K562 (cell line): Measurements from ENCODE around the gene SEC24C. TPM values are rescaled to one million over a fixed set of nuclear protein-coding genes. Genes with fewer than 3 reads are reported as not detected.

Source experiments
- ATF1 ChIP-seq, 2 experiments: fragments of 450-650 bp in 1 of 2; IDR thresholded peaks; 2 replicates each; pipeline ENCODE4 v1.6.1; 2016; ENCODE audit warnings: missing compliant biosample characterization in 1 of 2, missing genetic modification characterization in 1 of 2
- CBFB ChIP-seq: sonication (generic); formaldehyde crosslinking; IDR thresholded peaks from 2 replicates; pipeline ENCODE4 v1.4.0; 2020; ENCODE audit warnings: mild to moderate bottlenecking, missing genetic modification reagents
- FIP1L1 ChIP-seq: fragments of 200-400 bp; formaldehyde crosslinking; IDR thresholded peaks from 2 replicates; pipeline ENCODE4 v1.6.1; 2018; ENCODE audit warnings: mild to moderate bottlenecking, low read depth, low read length; ENCODE audit not compliant: poor library complexity, severe bottlenecking
- FOXK2 ChIP-seq, 2 experiments: fragments of 450-650 bp; IDR thresholded peaks in 1 of 2; conservative IDR thresholded peaks in 1 of 2; 2 replicates each; pipeline ENCODE4 v1.6.1; 2016; ENCODE audit warnings: low read depth in 2 of 2, mild to moderate bottlenecking in 1 of 2
- KAT8 ChIP-seq: fragments of 450-650 bp; IDR thresholded peaks from 2 replicates; pipeline ENCODE4 v1.6.1; 2016; ENCODE audit warnings: low read depth, mild to moderate bottlenecking
- KDM5B ChIP-seq: fragments of 200-600 bp; sonication (generic); IDR thresholded peaks from 2 replicates; pipeline ENCODE4 v1.6.1; 2012; ENCODE audit warnings: low read depth, mild to moderate bottlenecking, moderate library complexity, low read length, control low read depth, inconsistent platforms; ENCODE audit not compliant: insufficient replicate concordance
- MEIS2 ChIP-seq: fragments of 450-650 bp; IDR thresholded peaks from 2 replicates; pipeline ENCODE4 v1.6.1; 2014; ENCODE audit warnings: mild to moderate bottlenecking; ENCODE audit not compliant: partially characterized antibody
- NR4A1 ChIP-seq, 2 experiments: fragments of 250-450 bp in 1 of 2; fragments of 450-650 bp in 1 of 2; sonication (Bioruptor Pico) in 1 of 2; IDR thresholded peaks; 2 replicates each; pipeline versions ENCODE4 v1.4.0 to v1.6.1; 2016 to 2020; ENCODE audit warnings: mild to moderate bottlenecking in 2 of 2, missing compliant biosample characterization in 1 of 2, missing genetic modification characterization in 1 of 2, moderate library complexity in 1 of 2
- POLR2A ChIP-seq: fragments of 450-650 bp; conservative IDR thresholded peaks from 2 replicates; pipeline ENCODE4 v1.6.1; 2016
- PYGO2 ChIP-seq: fragments of 450-650 bp; IDR thresholded peaks from 2 replicates; pipeline ENCODE4 v1.6.1; 2016; ENCODE audit warnings: mild to moderate bottlenecking, missing genetic modification characterization, moderate library complexity, missing compliant biosample characterization
- SMAD2 ChIP-seq: fragments of 150-350 bp; IDR thresholded peaks from 2 replicates; pipeline ENCODE4 v1.6.1; 2014; ENCODE audit warnings: low read depth, mild to moderate bottlenecking, low read length
- SMARCA4 ChIP-seq: fragments of 450-650 bp; IDR thresholded peaks from 2 replicates; pipeline ENCODE4 v1.6.1; 2016
- SUPT5H ChIP-seq: fragments of 450-650 bp; IDR thresholded peaks from 2 replicates; pipeline ENCODE4 v1.6.1; 2016
- ZNF408 ChIP-seq: fragments of 250-450 bp; sonication (Bioruptor Pico); IDR thresholded peaks from 2 replicates; pipeline ENCODE4 v1.4.0; 2020; ENCODE audit warnings: low read depth, mild to moderate bottlenecking, moderate library complexity
- ZNF583 ChIP-seq: fragments of 250-450 bp; sonication (Bioruptor Pico); IDR thresholded peaks from 2 replicates; pipeline ENCODE4 v1.4.0; 2020
- ZNF644 ChIP-seq: fragments of 200-800 bp; sonication (Bioruptor generic); IDR thresholded peaks from 2 replicates; pipeline ENCODE4 v1.6.1; 2016; ENCODE audit warnings: low read depth, missing genetic modification characterization, missing compliant biosample characterization
- polyA plus RNA-seq, 8 experiments: library from polyadenylated mRNA; depleted of rRNA in 4 of 8; stranded (reverse) in 5 of 8; unstranded in 3 of 8; fragments of >200 nt; fragmentation: Nextera tagmentation in 2 of 8; fragmentation: Illumina TruSeq in 1 of 8; extraction: Ambion mirVana in 2 of 8; extraction: Trizol in 1 of 8; gene quantifications; 2 replicates each; pipeline versions ENCODE4 v1.2.1 to v1.2.3, GENCODE V29; 2011 to 2014; ENCODE audit warnings: inconsistent platforms in 1 of 8, missing spikeins in 1 of 8
- total RNA-seq, 7 experiments: library from RNA; depleted of rRNA in 6 of 7; stranded (reverse); fragments of >200 nt in 6 of 7; fragmentation: Illumina TruSeq in 2 of 7; extraction: Trizol in 2 of 7; gene quantifications; 2 replicates each; pipeline versions ENCODE4 v1.2.1 to v1.2.3, GENCODE V29; 2011 to 2021; ENCODE audit warnings: low replicate concordance in 1 of 7
- TF ChIP-seq, protein P1 (sequence below): sonication (generic); formaldehyde crosslinking; IDR thresholded peaks from 2 replicates; pipeline ENCODE4 v1.8.1; 2023; ENCODE audit warnings: missing genetic modification reagents, mild to moderate bottlenecking, borderline replicate concordance
- TF ChIP-seq, protein P2 (sequence below): sonication (generic); formaldehyde crosslinking; IDR thresholded peaks from 2 replicates; pipeline ENCODE4 v1.8.1; 2023; ENCODE audit warnings: mild to moderate bottlenecking, missing genetic modification reagents
- TF ChIP-seq, protein P3 (sequence below): sonication (generic); formaldehyde crosslinking; IDR thresholded peaks from 2 replicates; pipeline ENCODE4 v1.8.1; 2023; ENCODE audit warnings: mild to moderate bottlenecking, missing genetic modification reagents

The SEC24C gene
- total and polyA plus RNA-seq, 9 of the 15 experiments (the other 6 are each of a cell fraction or from before 2014, with no cell fraction given), result 19.0 to 115 (median 70.5) TPM

DNA sequence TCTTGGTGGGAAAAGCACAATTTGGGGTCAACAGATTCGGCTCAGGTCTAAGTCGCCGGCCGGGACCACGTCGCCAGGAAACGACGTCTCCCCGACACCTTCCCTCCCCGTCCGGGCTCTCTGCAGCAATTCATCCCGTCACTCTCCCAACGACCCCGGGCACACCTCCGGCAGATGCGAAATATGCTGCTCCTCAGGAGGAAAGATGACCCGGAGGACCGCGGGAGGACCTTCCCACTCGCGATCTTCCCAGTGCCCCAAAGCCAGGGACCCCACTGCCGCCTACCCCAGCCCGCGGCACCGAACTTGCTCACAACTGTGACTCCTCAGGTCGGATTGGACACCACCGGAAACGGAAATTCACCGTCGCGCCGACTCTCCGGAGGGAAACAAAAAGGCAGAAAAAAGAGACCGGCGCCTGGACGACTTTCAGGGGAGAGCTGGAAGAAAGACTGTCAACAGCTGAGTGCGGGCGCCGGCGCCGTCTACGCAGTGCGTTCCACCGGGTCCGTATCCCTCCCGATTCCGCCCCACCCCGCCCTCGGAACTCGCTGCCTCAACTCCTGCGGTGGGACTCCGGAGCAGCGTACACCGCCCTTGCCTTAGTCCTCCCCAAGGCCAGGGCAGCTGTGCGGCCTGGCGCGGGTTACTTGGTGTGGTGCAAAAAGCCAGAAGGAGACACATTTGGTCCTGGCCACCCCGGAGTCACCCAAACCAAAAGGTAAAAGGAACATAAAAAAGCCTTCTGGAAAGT, 13.8 kb upstream of the SEC24C start (continued):
- peak; percentile 55; the same call in 1 of the 2 replicates for TF ChIP-seq CBFB (CRISPR knock-in tag)
- TF ChIP-seq SUPT5H, result peak; percentile 99
- TF ChIP-seq ATF1 (CRISPR knock-in tag; IDR thresholded peaks at IDR 0.05), result peak; percentile 83
- TF ChIP-seq ATF1 (tag; IDR thresholded peaks at IDR 0.05), result peak; percentile 92
- no peak for TF ChIP-seq KAT8
- TF ChIP-seq ZNF583 (CRISPR knock-in tag), result no peak
- no peak for TF ChIP-seq ZNF408
- TF ChIP-seq PYGO2 (tag), result no peak
- TF ChIP-seq SMAD2, result no peak
- TF ChIP-seq, protein P1, sequence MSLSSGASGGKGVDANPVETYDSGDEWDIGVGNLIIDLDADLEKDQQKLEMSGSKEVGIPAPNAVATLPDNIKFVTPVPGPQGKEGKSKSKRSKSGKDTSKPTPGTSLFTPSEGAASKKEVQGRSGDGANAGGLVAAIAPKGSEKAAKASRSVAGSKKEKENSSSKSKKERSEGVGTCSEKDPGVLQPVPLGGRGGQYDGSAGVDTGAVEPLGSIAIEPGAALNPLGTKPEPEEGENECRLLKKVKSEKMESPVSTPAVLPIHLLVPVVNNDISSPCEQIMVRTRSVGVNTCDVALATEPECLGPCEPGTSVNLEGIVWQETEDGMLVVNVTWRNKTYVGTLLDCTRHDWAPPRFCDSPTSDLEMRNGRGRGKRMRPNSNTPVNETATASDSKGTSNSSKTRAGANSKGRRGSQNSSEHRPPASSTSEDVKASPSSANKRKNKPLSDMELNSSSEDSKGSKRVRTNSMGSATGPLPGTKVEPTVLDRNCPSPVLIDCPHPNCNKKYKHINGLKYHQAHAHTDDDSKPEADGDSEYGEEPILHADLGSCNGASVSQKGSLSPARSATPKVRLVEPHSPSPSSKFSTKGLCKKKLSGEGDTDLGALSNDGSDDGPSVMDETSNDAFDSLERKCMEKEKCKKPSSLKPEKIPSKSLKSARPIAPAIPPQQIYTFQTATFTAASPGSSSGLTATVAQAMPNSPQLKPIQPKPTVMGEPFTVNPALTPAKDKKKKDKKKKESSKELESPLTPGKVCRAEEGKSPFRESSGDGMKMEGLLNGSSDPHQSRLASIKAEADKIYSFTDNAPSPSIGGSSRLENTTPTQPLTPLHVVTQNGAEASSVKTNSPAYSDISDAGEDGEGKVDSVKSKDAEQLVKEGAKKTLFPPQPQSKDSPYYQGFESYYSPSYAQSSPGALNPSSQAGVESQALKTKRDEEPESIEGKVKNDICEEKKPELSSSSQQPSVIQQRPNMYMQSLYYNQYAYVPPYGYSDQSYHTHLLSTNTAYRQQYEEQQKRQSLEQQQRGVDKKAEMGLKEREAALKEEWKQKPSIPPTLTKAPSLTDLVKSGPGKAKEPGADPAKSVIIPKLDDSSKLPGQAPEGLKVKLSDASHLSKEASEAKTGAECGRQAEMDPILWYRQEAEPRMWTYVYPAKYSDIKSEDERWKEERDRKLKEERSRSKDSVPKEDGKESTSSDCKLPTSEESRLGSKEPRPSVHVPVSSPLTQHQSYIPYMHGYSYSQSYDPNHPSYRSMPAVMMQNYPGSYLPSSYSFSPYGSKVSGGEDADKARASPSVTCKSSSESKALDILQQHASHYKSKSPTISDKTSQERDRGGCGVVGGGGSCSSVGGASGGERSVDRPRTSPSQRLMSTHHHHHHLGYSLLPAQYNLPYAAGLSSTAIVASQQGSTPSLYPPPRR (CRISPR knock-in tag), result no peak
- peak; percentile 97 for TF ChIP-seq KDM5B
- TF ChIP-seq SMARCA4, result no peak
- TF ChIP-seq NR4A1 (CRISPR knock-in tag; IDR thresholded peaks at IDR 0.05), result no peak
- peak; percentile 68 for TF ChIP-seq NR4A1 (tag; IDR thresholded peaks at IDR 0.05)
- no peak for TF ChIP-seq ZNF644 (tag)
- peak; percentile 50 for TF ChIP-seq FIP1L1
- TF ChIP-seq, protein P2, sequence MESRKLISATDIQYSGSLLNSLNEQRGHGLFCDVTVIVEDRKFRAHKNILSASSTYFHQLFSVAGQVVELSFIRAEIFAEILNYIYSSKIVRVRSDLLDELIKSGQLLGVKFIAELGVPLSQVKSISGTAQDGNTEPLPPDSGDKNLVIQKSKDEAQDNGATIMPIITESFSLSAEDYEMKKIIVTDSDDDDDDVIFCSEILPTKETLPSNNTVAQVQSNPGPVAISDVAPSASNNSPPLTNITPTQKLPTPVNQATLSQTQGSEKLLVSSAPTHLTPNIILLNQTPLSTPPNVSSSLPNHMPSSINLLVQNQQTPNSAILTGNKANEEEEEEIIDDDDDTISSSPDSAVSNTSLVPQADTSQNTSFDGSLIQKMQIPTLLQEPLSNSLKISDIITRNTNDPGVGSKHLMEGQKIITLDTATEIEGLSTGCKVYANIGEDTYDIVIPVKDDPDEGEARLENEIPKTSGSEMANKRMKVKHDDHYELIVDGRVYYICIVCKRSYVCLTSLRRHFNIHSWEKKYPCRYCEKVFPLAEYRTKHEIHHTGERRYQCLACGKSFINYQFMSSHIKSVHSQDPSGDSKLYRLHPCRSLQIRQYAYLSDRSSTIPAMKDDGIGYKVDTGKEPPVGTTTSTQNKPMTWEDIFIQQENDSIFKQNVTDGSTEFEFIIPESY, result peak; percentile 70
- TF ChIP-seq, protein P3, sequence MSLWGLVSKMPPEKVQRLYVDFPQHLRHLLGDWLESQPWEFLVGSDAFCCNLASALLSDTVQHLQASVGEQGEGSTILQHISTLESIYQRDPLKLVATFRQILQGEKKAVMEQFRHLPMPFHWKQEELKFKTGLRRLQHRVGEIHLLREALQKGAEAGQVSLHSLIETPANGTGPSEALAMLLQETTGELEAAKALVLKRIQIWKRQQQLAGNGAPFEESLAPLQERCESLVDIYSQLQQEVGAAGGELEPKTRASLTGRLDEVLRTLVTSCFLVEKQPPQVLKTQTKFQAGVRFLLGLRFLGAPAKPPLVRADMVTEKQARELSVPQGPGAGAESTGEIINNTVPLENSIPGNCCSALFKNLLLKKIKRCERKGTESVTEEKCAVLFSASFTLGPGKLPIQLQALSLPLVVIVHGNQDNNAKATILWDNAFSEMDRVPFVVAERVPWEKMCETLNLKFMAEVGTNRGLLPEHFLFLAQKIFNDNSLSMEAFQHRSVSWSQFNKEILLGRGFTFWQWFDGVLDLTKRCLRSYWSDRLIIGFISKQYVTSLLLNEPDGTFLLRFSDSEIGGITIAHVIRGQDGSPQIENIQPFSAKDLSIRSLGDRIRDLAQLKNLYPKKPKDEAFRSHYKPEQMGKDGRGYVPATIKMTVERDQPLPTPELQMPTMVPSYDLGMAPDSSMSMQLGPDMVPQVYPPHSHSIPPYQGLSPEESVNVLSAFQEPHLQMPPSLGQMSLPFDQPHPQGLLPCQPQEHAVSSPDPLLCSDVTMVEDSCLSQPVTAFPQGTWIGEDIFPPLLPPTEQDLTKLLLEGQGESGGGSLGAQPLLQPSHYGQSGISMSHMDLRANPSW (CRISPR knock-in tag), result peak; percentile 89
- TF ChIP-seq POLR2A, result peak; percentile 99
- TF ChIP-seq MEIS2, result peak; percentile 17
- TF ChIP-seq FOXK2 (conservative IDR thresholded peaks at IDR 0.05 in 1 of 2, IDR thresholded peaks at IDR 0.05 in 1 of 2; ENCODE audit: low read depth in 2 of 2), result peak; percentile 90 to 92
